OCI-LY7 (cell line): ENCODE results near the gene ACTRT2.

ENCODE experiments used
- EZH2phosphoT487 ChIP-seq: fragments of 200-600 bp; sonication (generic); IDR thresholded peaks from 2 replicates; pipeline ENCODE4 v1.6.1; 2018; ENCODE audit warnings: low read depth, borderline replicate concordance, mild to moderate bottlenecking, mixed run types, antibody characterized with exemption, low read length, moderate library complexity, mixed read lengths
- TF ChIP-seq, protein P1 (sequence below): fragments of 200-600 bp; sonication (generic); conservative IDR thresholded peaks from 2 replicates; pipeline ENCODE4 v1.5.1; 2014; ENCODE audit warnings: mild to moderate bottlenecking, antibody characterized with exemption, low read length, moderate library complexity, mixed read lengths

GRCh38 chr1:3061981-3062615 lies 40.8 kb downstream of the ACTRT2 start:
- TF ChIP-seq, protein P1, sequence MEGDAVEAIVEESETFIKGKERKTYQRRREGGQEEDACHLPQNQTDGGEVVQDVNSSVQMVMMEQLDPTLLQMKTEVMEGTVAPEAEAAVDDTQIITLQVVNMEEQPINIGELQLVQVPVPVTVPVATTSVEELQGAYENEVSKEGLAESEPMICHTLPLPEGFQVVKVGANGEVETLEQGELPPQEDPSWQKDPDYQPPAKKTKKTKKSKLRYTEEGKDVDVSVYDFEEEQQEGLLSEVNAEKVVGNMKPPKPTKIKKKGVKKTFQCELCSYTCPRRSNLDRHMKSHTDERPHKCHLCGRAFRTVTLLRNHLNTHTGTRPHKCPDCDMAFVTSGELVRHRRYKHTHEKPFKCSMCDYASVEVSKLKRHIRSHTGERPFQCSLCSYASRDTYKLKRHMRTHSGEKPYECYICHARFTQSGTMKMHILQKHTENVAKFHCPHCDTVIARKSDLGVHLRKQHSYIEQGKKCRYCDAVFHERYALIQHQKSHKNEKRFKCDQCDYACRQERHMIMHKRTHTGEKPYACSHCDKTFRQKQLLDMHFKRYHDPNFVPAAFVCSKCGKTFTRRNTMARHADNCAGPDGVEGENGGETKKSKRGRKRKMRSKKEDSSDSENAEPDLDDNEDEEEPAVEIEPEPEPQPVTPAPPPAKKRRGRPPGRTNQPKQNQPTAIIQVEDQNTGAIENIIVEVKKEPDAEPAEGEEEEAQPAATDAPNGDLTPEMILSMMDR, result no peak
- no peak for TF ChIP-seq EZH2phosphoT487
